Stimulated activated CD4-positive, alpha-beta T cell treated with anti-CD3 and anti-CD28 coated beads, Interleukin-1b, Interleukin-23, amount 100 ng/mL, for 4 hours (primary cell): Measurements from ENCODE around the gene COL16A1.
A peak's percentile ranks its signal among the peaks of the same experiment; 100 is the strongest.

Source experiments
- DNase-seq, 2 donors: peaks; one replicate each; pipeline ENCODE4 v3.0.0-alpha.2; 2020; ENCODE audit warnings: low read depth in 2 of 2

Gene COL16A1

DNA sequence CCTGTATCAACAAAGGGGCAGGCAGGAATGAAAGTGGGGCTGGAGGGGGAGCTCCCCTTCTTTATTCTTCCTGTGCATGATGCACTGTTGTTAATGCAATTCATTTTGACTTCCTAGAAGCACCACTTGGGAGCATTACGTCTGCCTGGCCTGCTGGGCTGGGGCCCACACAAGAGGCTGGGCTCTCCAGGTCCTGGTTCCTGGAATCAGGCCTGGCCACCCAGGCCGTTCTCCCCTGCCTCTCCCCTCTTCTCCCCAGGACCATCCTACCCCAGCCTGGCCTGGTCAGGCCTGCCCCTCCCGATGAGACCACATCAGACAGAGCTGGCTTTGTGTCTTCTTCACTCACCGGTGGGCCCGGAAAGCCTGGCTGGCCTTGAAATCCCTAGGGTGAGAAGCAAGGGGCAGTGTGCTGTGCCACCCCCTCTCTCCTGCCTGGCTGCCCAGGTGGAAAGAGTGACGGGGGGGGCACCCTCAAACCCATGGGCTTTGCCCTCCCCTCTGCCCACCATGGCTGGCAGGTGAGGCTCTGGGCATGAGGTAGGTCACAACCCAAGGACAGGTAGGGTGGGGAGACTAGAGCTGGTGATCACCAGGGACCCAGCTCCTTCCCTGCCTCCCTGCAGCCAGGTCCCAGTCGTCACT, 38.5 kb downstream of the COL16A1 start:
- no peak for DNase-seq

DNA sequence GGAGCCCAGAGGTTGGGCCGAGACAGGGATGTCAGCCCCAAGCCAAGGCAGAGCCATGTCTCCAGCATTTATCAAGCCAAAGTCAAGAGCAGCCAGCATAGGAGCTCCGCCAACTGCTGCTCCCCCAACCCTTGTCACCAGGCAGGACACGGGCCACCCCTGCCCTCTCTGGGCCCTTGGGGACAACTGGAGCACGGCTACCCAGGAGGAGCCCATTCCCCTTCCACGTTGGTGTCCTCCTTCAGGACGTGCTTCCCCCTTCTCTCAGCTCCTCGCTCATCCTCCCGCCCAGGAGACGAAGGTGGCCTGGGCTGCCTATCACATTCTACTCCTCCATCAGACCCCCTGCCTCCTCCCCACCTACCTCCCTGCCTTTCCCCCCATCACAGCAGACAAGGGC, 39.3 kb downstream of the COL16A1 start:
- DNase-seq, result no peak

DNA sequence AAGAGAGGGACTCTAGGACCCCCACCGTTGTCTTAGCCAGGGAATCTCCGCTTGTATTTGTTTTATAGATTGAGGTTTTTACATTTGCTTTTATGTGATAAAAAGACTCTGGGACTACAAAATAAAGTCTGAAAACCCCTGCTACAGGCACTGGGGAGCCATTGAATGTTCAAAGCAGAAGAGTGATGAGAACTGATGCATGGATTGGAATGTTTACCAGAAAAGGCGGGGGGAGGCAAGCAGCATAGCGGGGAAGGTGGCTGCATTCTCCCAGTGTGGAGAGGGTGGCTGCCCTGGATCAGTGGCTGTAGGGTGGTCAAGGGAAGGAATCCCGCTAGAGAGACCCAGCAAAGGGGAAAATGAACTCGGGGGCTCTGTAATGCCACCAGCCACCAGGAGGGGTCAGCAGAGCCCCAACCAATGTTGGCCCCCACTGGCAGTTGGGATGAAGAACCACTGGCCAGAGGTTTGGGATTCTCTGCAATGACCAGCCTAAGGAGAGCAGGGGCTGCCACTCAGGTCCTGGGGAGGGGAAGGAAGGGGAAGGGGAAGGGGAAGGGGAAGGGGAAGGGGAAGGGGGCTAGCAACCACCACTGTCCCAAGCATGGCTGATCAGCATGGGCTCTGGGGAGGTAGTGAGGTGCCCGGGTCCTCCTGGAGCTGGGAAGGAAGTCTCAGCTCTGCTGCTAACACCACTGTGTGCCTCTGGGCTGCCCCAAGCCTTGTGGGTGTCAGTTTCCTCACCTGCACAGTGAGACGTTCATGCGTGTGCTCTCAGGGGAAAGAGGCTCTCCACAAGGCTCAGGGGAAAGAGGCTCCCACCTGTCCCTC, 40.0 kb downstream of the COL16A1 start:
- peak; percentile 52 to 60 for DNase-seq

GRCh38 chr1:31662463-31662862, 41.4 kb downstream of the COL16A1 start:
- DNase-seq, result no peak

DNA sequence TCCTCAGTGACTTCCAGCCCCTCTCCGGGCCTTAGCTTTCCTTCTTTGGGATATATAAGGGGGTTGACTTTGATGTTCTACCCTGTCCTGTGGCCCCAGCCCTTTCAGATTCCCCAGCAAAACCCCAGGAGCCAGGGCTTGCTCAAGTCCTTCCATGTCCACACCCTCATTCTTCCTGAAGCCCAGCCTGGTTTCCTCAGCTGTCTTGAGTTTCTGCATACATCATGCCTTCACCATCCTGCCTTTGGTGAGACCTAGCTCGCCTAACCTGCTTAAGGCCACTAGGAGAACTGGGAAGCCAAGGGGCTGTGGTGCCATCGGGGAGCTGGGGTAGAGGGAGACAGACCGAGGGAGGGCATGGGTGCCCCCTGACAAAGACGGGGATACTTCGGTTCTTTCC, 42.0 kb downstream of the COL16A1 start:
- DNase-seq, result no peak

DNA sequence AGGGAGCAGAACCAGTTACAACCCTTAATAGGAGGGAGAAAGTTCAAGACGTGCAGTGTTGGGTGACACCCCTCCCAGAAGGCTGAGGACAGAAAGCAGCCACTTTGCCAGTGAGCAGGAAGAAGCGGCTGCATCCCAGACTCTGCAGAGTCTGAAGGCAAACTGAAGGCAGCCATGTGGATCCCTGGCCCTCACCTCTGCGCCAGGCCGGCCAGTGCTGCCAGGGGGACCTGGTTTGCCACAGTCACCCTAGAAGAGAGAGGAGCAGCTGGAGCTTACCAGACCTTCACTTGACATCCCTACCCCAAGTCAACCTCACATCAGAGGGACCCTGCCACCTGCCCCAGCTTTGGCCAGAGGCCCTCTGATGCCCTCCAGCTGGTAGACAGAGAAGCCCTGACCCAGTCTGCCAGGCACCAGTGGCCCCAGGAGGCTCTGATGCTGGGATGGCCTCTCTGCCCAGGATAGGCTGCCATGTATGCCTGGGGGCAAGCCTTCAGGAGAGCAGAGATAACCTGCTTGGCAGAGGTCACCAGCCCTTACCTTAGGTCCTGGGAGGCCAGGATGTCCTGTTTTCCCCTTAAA, 42.9 kb downstream of the COL16A1 start:
- no peak for DNase-seq

DNA sequence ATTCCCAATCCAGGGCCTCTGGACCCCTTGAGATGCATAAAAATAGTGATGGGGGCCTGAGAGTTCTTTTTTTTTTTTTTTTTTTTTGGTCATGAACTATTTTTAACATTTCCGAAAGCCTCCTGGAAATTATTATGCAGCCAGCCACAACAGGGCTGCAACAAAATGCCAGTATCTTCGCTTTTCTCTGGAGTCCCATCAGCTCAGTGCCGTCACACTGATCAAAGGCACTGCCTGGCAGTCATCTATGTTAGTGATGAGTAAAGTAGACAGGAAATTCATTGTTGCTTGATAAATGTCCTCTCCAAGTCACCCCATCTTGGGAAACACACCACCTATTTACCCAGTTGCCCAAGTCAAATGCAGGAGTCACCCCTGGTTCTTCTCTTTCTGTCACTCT, 43.9 kb downstream of the COL16A1 start:
- no peak for DNase-seq

- DNase-seq, result no peak
These were observed 45.1 kb downstream of the COL16A1 start for GRCh38 chr1:31658721-31659120.

DNA sequence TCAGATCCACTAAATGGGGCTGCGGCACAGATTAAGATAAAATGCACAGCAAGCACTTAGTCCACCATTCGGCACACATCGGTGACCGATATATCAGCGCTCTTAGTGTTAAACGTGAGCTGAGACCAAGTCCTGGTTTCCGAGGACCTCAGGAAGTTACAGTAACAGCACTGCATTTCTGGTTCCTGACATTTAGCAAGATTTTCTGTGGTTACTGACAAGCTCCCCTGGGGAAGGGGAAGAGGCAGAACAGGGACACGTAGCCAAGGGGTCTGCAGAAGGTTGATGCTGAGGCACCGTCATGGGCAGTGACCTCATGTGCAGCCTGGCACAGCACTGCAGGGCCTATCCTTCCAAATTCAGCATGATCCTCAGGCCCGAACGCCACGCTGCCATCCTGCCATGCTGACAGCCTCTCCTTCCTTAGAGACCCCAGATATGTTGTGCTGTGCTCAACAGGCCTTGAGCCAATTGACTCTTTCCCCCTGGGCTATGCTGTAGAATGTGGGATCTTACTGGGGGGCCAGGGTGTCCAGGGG, 45.8 kb downstream of the COL16A1 start:
- no peak for DNase-seq

- no peak for DNase-seq
These were observed 46.6 kb downstream of the COL16A1 start for GRCh38 chr1:31657020-31657804.

GRCh38 chr1:31655756-31656155, 48.1 kb downstream of the COL16A1 start:
- DNase-seq, result no peak

DNA sequence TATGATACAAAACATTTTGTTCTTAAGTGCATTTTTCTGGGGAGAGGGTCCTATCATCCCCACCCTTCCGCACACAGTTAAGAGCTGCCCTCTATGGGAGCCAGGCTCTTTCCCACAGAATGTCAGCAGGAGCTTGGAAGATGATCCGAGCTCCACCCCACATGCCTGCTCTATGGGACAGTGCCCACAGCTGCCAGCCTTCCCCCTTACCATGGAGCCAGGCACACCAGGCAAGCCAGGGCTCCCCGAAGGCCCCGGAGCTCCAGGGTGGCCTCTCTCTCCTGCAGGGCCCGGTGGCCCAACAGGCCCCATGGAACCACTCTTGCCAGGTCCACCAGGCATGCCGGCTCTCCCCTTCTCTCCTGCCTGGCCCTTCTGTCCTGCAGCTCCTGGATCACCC, 48.7 kb downstream of the COL16A1 start:
- DNase-seq, result no peak

- no peak for DNase-seq
These were observed 49.4 kb downstream of the COL16A1 start for GRCh38 chr1:31654474-31654776.

- DNase-seq, result no peak
These were observed 49.9 kb downstream of the COL16A1 start for GRCh38 chr1:31653717-31654473.

- no peak for DNase-seq
These were observed 50.8 kb downstream of the COL16A1 start for GRCh38 chr1:31652891-31653499.

GRCh38 chr1:31651766-31652165, 52.1 kb downstream of the COL16A1 start:
- DNase-seq, result no peak

GRCh38 chr1:31651089-31651420, 52.8 kb downstream of the COL16A1 start:
- no peak for DNase-seq

- DNase-seq, result no peak
These were observed 53.4 kb downstream of the COL16A1 start for GRCh38 chr1:31650161-31651088.

- DNase-seq, result no peak
These were observed 55.0 kb downstream of the COL16A1 start for GRCh38 chr1:31648641-31649357.
